ENCODE data around the gene MATN1.

MATN1 gene

GRCh38 chr1:30748098-30748698 is 24.8 kb upstream of the MATN1 start:
- TF ChIP-seq CTCF (IDR thresholded peaks at IDR 0.05) = no peak
- no peaks in the 10 kb centered on the region for H3K27me3 ChIP-seq
- no peaks in the 10 kb centered on the region for H3K9me3 ChIP-seq
- peak overlapping the region; percentile 23 to 45 for H3K4me3 ChIP-seq (ENCODE audit: low read depth in 1 of 2, low read length in 1 of 2)
- H3K4me1 ChIP-seq (ENCODE audit: control insufficient read depth in 1 of 2, insufficient read depth in 1 of 2, low read depth in 1 of 2, low read length in 1 of 2) = peaks cover 99% of the 10 kb centered on the region in 2 experiments
- H3K27ac ChIP-seq = peak overlapping the region; percentile 100
- H3K36me3 ChIP-seq = peaks cover 96% of the 10 kb centered on the region

- peaks cover 99% of the 10 kb centered on the region in 2 experiments for H3K4me1 ChIP-seq (ENCODE audit: control insufficient read depth in 1 of 2, insufficient read depth in 1 of 2, low read depth in 1 of 2, low read length in 1 of 2)
- peak overlapping the region; percentile 100 for H3K27ac ChIP-seq
- peak overlapping the region; percentile 23 to 45 for H3K4me3 ChIP-seq (ENCODE audit: low read depth in 1 of 2, low read length in 1 of 2)
Observed at GRCh38 chr1:30747033-30748008, 23.9 kb upstream of the MATN1 start.

GRCh38 chr1:30746212-30747032 is 23.0 kb upstream of the MATN1 start:
- peaks cover 99% of the 10 kb centered on the region in 2 experiments for H3K4me1 ChIP-seq (ENCODE audit: control insufficient read depth in 1 of 2, insufficient read depth in 1 of 2, low read depth in 1 of 2, low read length in 1 of 2)

More at GRCh38 chr1:30747033-30748008, 23.9 kb upstream of the MATN1 start:
- no peaks in the 10 kb centered on the region for H3K9me3 ChIP-seq
- H3K27me3 ChIP-seq = no peaks in the 10 kb centered on the region
- TF ChIP-seq CTCF (IDR thresholded peaks at IDR 0.05) = no peak
- peaks cover 96% of the 10 kb centered on the region for H3K36me3 ChIP-seq

GRCh38 chr1:30745834-30746208 is 22.4 kb upstream of the MATN1 start:
- H3K4me3 ChIP-seq (ENCODE audit: low read depth in 1 of 2, low read length in 1 of 2) = peak overlapping the region in 1 of 2 experiments; percentile 45
- no peak for TF ChIP-seq CTCF (IDR thresholded peaks at IDR 0.05)
- peaks cover 99% of the 10 kb centered on the region in 2 experiments for H3K4me1 ChIP-seq (ENCODE audit: control insufficient read depth in 1 of 2, insufficient read depth in 1 of 2, low read depth in 1 of 2, low read length in 1 of 2)

More at GRCh38 chr1:30746212-30747032, 23.0 kb upstream of the MATN1 start:
- Histone ChIP-seq H3K36me3 (peaks cover 96% of the 10 kb centered on the region), H3K27me3 (no peaks in the 10 kb centered on the region), H3K4me3 (ENCODE audit: low read depth in 1 of 2, low read length in 1 of 2) (peak overlapping the region in 1 of 2 experiments; percentile 45), H3K9me3 (no peaks in the 10 kb centered on the region), H3K27ac (peak overlapping the region; percentile 100)
- TF ChIP-seq CTCF (IDR thresholded peaks at IDR 0.05) = no peak

GRCh38 chr1:30745156-30745833 is 21.9 kb upstream of the MATN1 start:
- H3K27ac ChIP-seq = peak overlapping the region; percentile 100

More at GRCh38 chr1:30745834-30746208, 22.4 kb upstream of the MATN1 start:
- H3K27ac ChIP-seq = peak overlapping the region; percentile 100
- H3K36me3 ChIP-seq = peaks cover 96% of the 10 kb centered on the region
- no peaks in the 10 kb centered on the region for H3K27me3 ChIP-seq
- H3K9me3 ChIP-seq = no peaks in the 10 kb centered on the region

More at GRCh38 chr1:30745156-30745833, 21.9 kb upstream of the MATN1 start:
- TF ChIP-seq CTCF (IDR thresholded peaks at IDR 0.05) = no peak
- Histone ChIP-seq H3K4me3 (ENCODE audit: low read depth in 1 of 2, low read length in 1 of 2) (peak overlapping the region in 1 of 2 experiments; percentile 13), H3K4me1 (ENCODE audit: control insufficient read depth in 1 of 2, insufficient read depth in 1 of 2, low read depth in 1 of 2, low read length in 1 of 2) (peaks cover 98 to 99% of the 10 kb centered on the region in 2 experiments), H3K36me3 (peaks cover 96% of the 10 kb centered on the region), H3K9me3 (no peaks in the 10 kb centered on the region), H3K27me3 (no peaks in the 10 kb centered on the region)
